Neuronal stem cell (in vitro differentiated cells): ENCODE data around the gene ADAMTS13.

Experiments used
- DNase-seq: peaks from one replicate; pipeline ENCODE4 v3.0.0-alpha.2; 2013; ENCODE audit warnings: low spot score
- H2AFZ ChIP-seq: one replicate; pipeline ENCODE4 v1.6.1; 2013; ENCODE audit warnings: mild to moderate bottlenecking, low read length, inconsistent platforms
- H2AK5ac ChIP-seq: 2 replicates; pipeline ENCODE4 v1.6.1; 2013; ENCODE audit warnings: low read depth, mild to moderate bottlenecking, inconsistent platforms, low read length, moderate library complexity, mixed read lengths
- H2BK120ac ChIP-seq: 2 replicates; pipeline ENCODE4 v1.6.1; 2013; ENCODE audit warnings: low read depth, mild to moderate bottlenecking, inconsistent platforms, low read length, moderate library complexity, mixed read lengths
- H2BK12ac ChIP-seq: one replicate; pipeline ENCODE4 v1.6.1; 2013; ENCODE audit warnings: low read length, inconsistent platforms
- H2BK15ac ChIP-seq: 2 replicates; pipeline ENCODE4 v1.6.1; 2013; ENCODE audit warnings: mild to moderate bottlenecking, low read length, inconsistent platforms, mixed read lengths
- H2BK5ac ChIP-seq: one replicate; pipeline ENCODE4 v1.6.1; 2013; ENCODE audit warnings: inconsistent platforms, mild to moderate bottlenecking, low read length, moderate library complexity
- H3K14ac ChIP-seq: one replicate; pipeline ENCODE4 v1.6.1; 2013; ENCODE audit warnings: low read length, inconsistent platforms
- H3K18ac ChIP-seq: 2 replicates; pipeline ENCODE4 v1.6.1; 2013; ENCODE audit warnings: low read length, inconsistent platforms
- H3K23ac ChIP-seq: 2 replicates; pipeline ENCODE4 v1.6.1; 2013; ENCODE audit warnings: low read depth, mild to moderate bottlenecking, mixed read lengths, low read length, inconsistent platforms; ENCODE audit not compliant: poor library complexity
- H3K27ac ChIP-seq: replicated peaks from 3 replicates; pipeline ENCODE4 v1.5.1; 2013; ENCODE audit warnings: low read length, inconsistent platforms
- H3K27me3 ChIP-seq, 3 experiments: 2 replicates each; pipeline ENCODE4 v1.6.1; 2013; ENCODE audit warnings: low read length in 3 of 3, mild to moderate bottlenecking in 2 of 3, inconsistent platforms in 1 of 3, low read depth in 1 of 3, mixed read lengths in 1 of 3, moderate library complexity in 1 of 3; ENCODE audit not compliant: control insufficient read depth in 3 of 3, insufficient read depth in 3 of 3
- H3K36me3 ChIP-seq, 2 donors: replicated peaks in 1 of 2; 2 replicates each; pipeline ENCODE4 v1.6.1; 2013; ENCODE audit warnings: low read length in 2 of 2; ENCODE audit not compliant: control insufficient read depth in 2 of 2, insufficient read depth in 2 of 2
- H3K4ac ChIP-seq: 2 replicates; pipeline ENCODE4 v1.6.1; 2013; ENCODE audit warnings: inconsistent platforms, mild to moderate bottlenecking, low read length, moderate library complexity
- H3K4me1 ChIP-seq, 2 donors: 1 replicate in 1 of 2; 2 replicates in 1 of 2; pipeline ENCODE4 v1.6.1; 2013; ENCODE audit warnings: low read length in 2 of 2, low read depth in 1 of 2; ENCODE audit not compliant: control insufficient read depth in 2 of 2, insufficient read depth in 1 of 2
- H3K4me2 ChIP-seq: one replicate; pipeline ENCODE4 v1.6.1; 2013; ENCODE audit warnings: mild to moderate bottlenecking, low read length, inconsistent platforms; ENCODE audit not compliant: insufficient read depth, poor library complexity, severe bottlenecking
- H3K4me3 ChIP-seq, 2 donors: 2 replicates each; pipeline ENCODE4 v1.5.1; 2013; ENCODE audit warnings: low read length in 2 of 2, mild to moderate bottlenecking in 2 of 2, inconsistent platforms in 1 of 2, moderate library complexity in 1 of 2
- H3K79me1 ChIP-seq: one replicate; pipeline ENCODE4 v1.6.1; 2013; ENCODE audit warnings: low read depth, mild to moderate bottlenecking, inconsistent platforms, low read length, moderate library complexity
- H3K9ac ChIP-seq: one replicate; pipeline ENCODE4 v1.6.1; 2013; ENCODE audit warnings: mild to moderate bottlenecking, low read depth, low read length, inconsistent platforms; ENCODE audit not compliant: poor library complexity
- H3K9me3 ChIP-seq, 2 donors: replicated peaks in 1 of 2; 2 replicates each; pipeline versions ENCODE3 to v1.6.1; 2013; ENCODE audit warnings: low read length in 2 of 2, mild to moderate bottlenecking in 2 of 2, inconsistent platforms in 1 of 2, low read depth in 1 of 2, mixed read lengths in 1 of 2, moderate library complexity in 1 of 2; ENCODE audit not compliant: control insufficient read depth in 2 of 2, insufficient read depth in 1 of 2
- H4K8ac ChIP-seq: one replicate; pipeline ENCODE4 v1.6.1; 2013; ENCODE audit warnings: low read depth, mild to moderate bottlenecking, inconsistent platforms, low read length, moderate library complexity
- H4K91ac ChIP-seq: one replicate; pipeline ENCODE4 v1.6.1; 2013; ENCODE audit warnings: low read length, low read depth, mild to moderate bottlenecking, inconsistent platforms; ENCODE audit not compliant: poor library complexity
- WGBS, 2 donors: extraction: QIAGEN DNeasy Blood & Tissue Kit; methylation state at CpG; one replicate each; pipeline ENCODE4 v1.1.7; 2013; ENCODE audit warnings: missing lambda C conversion rate in 2 of 2, mixed read lengths in 1 of 2; ENCODE audit not compliant: insufficient read length in 2 of 2, insufficient replicate concordance in 1 of 2; ENCODE audit errors: extremely low coverage in 2 of 2; 5-methylcytosine and 5-hydroxymethylcytosine counted together

ADAMTS13 gene

GRCh38 chr9:133437753-133438531, 15.8 kb downstream of the ADAMTS13 start:
- Histone ChIP-seq H3K4me2 (no peak overlapping the region), H3K9ac (no peak overlapping the region), H2BK120ac (no peak overlapping the region), H3K4ac (no peak overlapping the region), H2BK15ac (no peak overlapping the region), H3K14ac (no peak overlapping the region), H3K4me1 (no peaks in the 10 kb centered on the region), H2AFZ (no peak overlapping the region), H3K36me3 (no peaks in the 10 kb centered on the region), H3K23ac (peak overlapping the region; percentile 55), H2AK5ac (no peak overlapping the region), H4K91ac (no peak overlapping the region), H3K79me1 (peaks cover 2% of the 10 kb centered on the region), H3K4me3 (no peak overlapping the region), H3K18ac (no peak overlapping the region), H3K9me3 (no peaks in the 10 kb centered on the region), H2BK5ac (no peak overlapping the region), H3K27me3 (no peaks in the 10 kb centered on the region), H3K27ac (no peak overlapping the region), H4K8ac (no peak overlapping the region), H2BK12ac (no peak overlapping the region)
- no peak for DNase-seq
- no CpG with 5 or more reads among the region's 20 CpGs for WGBS, 2 donors

GRCh38 chr9:133439337-133439736, 17.2 kb downstream of the ADAMTS13 start:
- Histone ChIP-seq H3K14ac (no peak overlapping the region), H2AK5ac (no peak overlapping the region), H3K27me3 (no peaks in the 10 kb centered on the region), H3K36me3 (no peaks in the 10 kb centered on the region), H3K4me1 (no peaks in the 10 kb centered on the region), H2BK15ac (no peak overlapping the region), H3K4ac (no peak overlapping the region), H3K23ac (no peak overlapping the region), H3K79me1 (no peaks in the 10 kb centered on the region), H3K18ac (no peak overlapping the region), H4K8ac (no peak overlapping the region), H4K91ac (no peak overlapping the region), H2BK12ac (no peak overlapping the region), H3K9ac (no peak overlapping the region), H3K4me2 (no peak overlapping the region), H3K9me3 (no peaks in the 10 kb centered on the region), H3K4me3 (no peak overlapping the region), H3K27ac (no peak overlapping the region), H2AFZ (no peak overlapping the region), H2BK5ac (no peak overlapping the region), H2BK120ac (no peak overlapping the region)
- WGBS, 2 donors: no CpG with 5 or more reads among the region's 4 CpGs
- no peak for DNase-seq

GRCh38 chr9:133440874-133441273, 18.7 kb downstream of the ADAMTS13 start:
- no peak overlapping the region for H2AK5ac ChIP-seq
- no CpG with 5 or more reads among the region's 12 CpGs for WGBS, 2 donors

GRCh38 chr9:133441571-133441970, 19.4 kb downstream of the ADAMTS13 start:
- WGBS, 2 donors: no CpG with 5 or more reads among the region's 5 CpGs
- Histone ChIP-seq H4K91ac (no peak overlapping the region), H4K8ac (no peak overlapping the region)

More at GRCh38 chr9:133440874-133441273, 18.7 kb downstream of the ADAMTS13 start:
- Histone ChIP-seq H3K27ac (no peak overlapping the region), H2BK12ac (peak overlapping the region; percentile 30), H3K9ac (peak overlapping the region; percentile 77), H2BK120ac (no peak overlapping the region), H3K4me3 (no peak overlapping the region), H2AFZ (no peak overlapping the region), H2BK5ac (peak overlapping the region; percentile 71), H4K8ac (no peak overlapping the region), H2BK15ac (no peak overlapping the region), H3K23ac (peak overlapping the region; percentile 34), H3K4ac (no peak overlapping the region), H3K79me1 (no peaks in the 10 kb centered on the region), H3K27me3 (no peaks in the 10 kb centered on the region), H3K9me3 (no peaks in the 10 kb centered on the region), H3K4me1 (no peaks in the 10 kb centered on the region), H4K91ac (no peak overlapping the region), H3K36me3 (no peaks in the 10 kb centered on the region), H3K4me2 (no peak overlapping the region), H3K18ac (no peak overlapping the region), H3K14ac (no peak overlapping the region)
- no peak for DNase-seq

More at GRCh38 chr9:133441571-133441970, 19.4 kb downstream of the ADAMTS13 start:
- H3K14ac ChIP-seq: no peak overlapping the region
- H3K9ac ChIP-seq: no peak overlapping the region
- H2BK12ac ChIP-seq: no peak overlapping the region
- H3K4ac ChIP-seq: no peak overlapping the region
- no peak overlapping the region for H2BK15ac ChIP-seq
- no peak overlapping the region for H2BK120ac ChIP-seq
- no peak overlapping the region for H2AFZ ChIP-seq
- no peak overlapping the region for H3K23ac ChIP-seq
- peak overlapping the region; percentile 25 for H2AK5ac ChIP-seq
- no peak for DNase-seq
- H3K27ac ChIP-seq: no peak overlapping the region
- H3K79me1 ChIP-seq: no peaks in the 10 kb centered on the region
- no peak overlapping the region for H3K4me2 ChIP-seq
- no peaks in the 10 kb centered on the region for H3K9me3 ChIP-seq
- no peaks in the 10 kb centered on the region for H3K27me3 ChIP-seq
- H3K36me3 ChIP-seq: no peaks in the 10 kb centered on the region
- no peak overlapping the region for H3K18ac ChIP-seq
- no peak overlapping the region for H3K4me3 ChIP-seq
- H2BK5ac ChIP-seq: no peak overlapping the region
- H3K4me1 ChIP-seq: no peaks in the 10 kb centered on the region
